ENCODE results near the gene TRAP1. TPM values are rescaled to one million over a fixed set of nuclear protein-coding genes. Genes with fewer than 3 reads are reported as not detected.

The TRAP1 gene
- polyA plus RNA-seq, 1 donor, result 175 TPM

- no peak for DNase-seq
These were observed 70.9 kb downstream of the TRAP1 start for GRCh38 chr16:3646348-3646920.

DNA sequence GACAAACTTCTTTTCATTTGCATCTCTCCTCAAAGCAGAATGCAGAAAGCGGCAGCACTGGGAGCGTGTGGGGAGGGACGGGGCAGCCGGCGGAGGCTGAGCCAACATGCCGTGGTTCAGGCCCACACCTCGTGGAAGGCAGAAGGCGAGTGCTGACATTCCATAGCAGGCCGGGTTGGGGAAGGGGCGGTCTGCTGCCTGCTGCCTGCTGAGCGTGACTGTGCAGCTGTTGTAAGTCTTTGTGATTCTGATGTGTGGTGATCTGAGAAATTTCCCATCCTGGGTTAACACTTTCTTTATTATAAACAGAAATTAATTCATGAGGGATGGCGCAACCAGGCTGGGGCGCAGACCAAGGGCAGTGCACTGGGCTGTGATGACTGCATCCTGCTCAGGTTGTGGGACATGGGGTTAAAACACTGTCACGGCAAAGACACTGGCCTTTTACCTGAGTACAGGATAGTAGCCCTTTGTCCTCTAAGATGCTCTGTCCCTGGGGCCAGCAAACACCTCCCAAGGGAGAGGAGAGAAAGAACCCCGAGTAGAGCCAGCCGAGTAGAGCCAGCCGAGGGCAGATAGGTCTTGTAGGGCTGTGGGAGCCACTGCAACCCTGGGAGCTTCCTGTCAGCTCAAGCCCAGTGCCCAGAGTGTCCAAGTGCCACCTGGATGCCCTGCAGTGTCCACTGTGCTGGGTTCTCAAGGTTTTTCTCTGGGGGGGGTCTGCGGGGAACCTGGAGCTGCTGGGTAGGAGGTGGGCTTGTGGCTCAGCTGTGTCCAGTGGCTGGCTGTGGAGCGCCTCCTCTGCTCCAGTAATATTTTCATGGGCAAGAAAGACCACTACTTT is 71.6 kb downstream of the TRAP1 start:
- DNase-seq, result no peak

DNA sequence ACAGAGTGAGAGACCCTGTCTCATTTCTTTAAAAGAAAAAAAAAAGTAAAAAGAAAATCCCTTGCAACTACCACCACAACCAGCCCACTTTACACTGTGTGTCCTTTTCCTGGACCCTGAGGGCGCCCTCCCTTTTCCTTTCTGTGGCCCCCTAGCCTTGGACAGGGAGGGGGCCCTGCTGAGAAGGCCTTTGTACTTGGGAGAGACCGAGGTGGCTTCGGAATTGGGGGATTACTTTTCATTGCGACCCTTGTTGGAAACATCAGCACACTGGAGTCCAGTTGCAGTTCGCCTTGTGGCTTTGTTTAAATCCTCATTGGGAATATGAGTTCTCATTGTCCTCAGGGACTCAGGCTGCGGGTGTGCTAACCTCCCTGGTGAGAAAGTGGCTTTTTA is 72.2 kb downstream of the TRAP1 start:
- no peak for DNase-seq

- no peak for DNase-seq
These were observed 74.1 kb downstream of the TRAP1 start for GRCh38 chr16:3643095-3643730.

DNA sequence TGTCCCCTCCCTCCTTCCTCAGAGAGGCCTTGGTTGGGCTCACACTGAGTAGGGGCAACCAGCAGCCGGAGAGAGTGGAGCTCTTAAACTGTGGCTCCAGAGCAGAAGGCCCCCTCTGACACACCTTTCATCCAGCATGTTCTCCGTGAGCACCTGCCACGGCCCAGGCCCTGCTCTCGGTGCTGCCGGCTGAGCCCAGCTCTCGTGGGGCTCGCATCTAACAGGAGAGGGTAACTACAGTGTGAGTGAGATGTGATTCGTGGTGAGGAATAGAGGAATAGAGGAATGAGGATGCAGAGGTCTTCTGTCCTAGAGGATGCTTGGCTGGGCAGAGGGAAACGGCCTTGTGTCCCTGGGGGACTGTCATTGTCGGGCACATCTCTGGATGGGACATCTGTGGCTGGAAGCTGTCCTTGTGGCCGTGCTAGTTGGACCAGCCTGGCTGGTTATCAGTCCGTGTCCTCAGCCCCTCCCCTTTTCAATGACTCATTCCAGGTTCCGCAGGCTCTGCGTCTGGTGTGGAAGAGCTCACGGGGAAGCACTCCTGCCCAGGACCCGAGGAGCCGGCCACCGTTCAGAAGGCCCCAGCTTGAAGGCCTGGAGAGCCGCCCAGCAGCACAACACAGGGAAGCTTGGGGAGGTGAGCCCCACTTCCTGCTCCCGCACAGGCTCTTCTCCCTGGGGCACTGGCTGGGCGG is 74.8 kb downstream of the TRAP1 start:
- no peak for DNase-seq

GRCh38 chr16:3641801-3642396 is 75.4 kb downstream of the TRAP1 start:
- no peak for DNase-seq

DNA sequence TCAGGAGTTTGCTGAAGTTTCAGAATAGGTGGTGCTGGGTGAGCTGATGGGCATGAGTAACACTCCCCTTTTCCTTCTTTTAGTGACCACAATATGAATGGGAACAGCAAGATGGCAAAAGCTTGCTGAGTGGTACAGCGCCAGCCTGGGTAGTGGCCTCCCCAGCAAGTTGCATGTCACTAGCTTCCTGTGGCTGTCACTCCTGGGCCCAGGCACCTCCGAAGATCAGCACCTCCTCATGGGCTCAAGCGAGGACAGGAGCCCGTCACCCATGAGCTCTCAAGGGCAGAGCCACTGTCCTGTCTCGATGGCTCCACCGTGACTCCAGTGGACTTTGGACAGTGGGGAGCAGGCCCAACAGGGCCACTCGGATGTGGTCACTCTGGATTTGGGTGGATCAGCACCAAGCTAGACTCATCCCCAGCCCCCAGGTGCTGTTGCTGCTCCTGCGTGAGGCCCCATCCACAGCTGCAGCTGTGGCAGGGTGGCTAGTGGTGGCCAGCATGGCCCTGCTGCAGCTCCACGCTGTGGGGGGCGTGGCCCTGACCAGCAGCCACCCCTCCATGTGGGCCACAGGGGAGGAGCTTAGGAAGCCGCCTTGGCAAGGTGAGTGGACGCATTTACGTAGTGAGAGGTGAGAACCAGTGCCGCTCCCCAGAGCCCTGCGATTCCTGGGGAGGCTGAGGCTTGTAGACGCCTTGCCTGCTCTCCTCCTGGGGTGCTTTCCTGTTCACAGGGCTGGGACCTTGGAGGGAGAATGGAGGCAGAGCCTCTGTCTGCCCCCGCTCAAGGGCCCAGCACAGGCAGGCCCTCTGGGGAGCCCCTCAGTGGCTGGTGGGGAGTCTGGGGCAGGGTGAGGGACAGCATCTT is 76.5 kb downstream of the TRAP1 start:
- DNase-seq, result no peak

- no peak for DNase-seq
These were observed 77.1 kb downstream of the TRAP1 start for GRCh38 chr16:3640207-3640606.

GRCh38 chr16:3638916-3639644 is 78.2 kb downstream of the TRAP1 start:
- DNase-seq, result no peak

DNA sequence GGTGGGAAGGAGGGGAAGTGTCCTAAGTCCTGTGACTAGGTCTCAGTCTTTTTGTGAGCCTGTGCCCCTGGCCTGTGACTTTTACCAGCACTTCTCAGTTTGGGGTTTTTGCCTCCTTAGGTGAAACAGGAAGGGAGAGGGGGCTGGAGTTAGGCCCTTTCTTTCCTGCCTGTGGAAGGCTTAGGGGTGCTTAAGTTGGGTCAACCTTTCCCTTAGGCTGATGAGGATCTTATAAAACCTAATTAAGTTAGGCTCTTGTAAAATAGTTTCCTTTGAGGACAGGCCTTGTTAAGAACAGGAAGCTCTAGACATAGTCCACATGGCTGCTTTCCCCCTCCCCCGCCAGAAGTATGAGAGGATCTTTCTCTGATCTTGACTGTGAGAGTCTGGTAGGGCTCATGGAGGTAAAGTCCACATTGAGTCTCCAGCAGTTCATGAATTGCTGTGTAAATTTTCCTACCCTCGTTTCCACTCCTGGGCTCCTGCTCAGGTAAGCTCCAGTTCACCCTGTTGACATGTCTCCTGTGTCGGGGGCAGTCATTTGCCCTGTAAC is 79.9 kb downstream of the TRAP1 start:
- no peak for DNase-seq

GRCh38 chr16:3625911-3626732 is 91.2 kb downstream of the TRAP1 start:
- DNase-seq, result no peak

GRCh38 chr16:3625331-3625730 is 92.0 kb downstream of the TRAP1 start:
- no peak for DNase-seq

DNA sequence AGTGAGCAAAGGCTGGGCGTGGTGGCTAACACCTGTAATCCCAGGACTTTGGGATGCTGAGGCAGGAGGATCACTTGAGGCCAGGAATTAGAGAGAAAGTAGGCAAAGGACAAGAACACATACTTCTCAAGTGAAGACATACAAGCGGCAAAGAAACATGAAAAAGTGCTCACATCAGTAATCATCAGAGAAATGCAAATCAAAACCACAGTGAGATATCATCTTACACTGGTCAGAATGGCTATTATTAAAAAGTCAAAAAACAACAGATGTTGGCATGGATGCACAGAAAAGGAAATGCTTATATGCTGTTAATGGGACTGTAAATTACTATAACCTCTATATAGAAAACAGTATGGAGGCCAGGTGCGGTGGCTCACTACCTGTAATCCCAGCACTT is 93.7 kb downstream of the TRAP1 start:
- DNase-seq, result no peak

GRCh38 chr16:3618769-3619141 is 98.6 kb downstream of the TRAP1 start:
- DNase-seq, result no peak

- no peak for DNase-seq
These were observed 104.5 kb downstream of the TRAP1 start for GRCh38 chr16:3612510-3613466.

DNA sequence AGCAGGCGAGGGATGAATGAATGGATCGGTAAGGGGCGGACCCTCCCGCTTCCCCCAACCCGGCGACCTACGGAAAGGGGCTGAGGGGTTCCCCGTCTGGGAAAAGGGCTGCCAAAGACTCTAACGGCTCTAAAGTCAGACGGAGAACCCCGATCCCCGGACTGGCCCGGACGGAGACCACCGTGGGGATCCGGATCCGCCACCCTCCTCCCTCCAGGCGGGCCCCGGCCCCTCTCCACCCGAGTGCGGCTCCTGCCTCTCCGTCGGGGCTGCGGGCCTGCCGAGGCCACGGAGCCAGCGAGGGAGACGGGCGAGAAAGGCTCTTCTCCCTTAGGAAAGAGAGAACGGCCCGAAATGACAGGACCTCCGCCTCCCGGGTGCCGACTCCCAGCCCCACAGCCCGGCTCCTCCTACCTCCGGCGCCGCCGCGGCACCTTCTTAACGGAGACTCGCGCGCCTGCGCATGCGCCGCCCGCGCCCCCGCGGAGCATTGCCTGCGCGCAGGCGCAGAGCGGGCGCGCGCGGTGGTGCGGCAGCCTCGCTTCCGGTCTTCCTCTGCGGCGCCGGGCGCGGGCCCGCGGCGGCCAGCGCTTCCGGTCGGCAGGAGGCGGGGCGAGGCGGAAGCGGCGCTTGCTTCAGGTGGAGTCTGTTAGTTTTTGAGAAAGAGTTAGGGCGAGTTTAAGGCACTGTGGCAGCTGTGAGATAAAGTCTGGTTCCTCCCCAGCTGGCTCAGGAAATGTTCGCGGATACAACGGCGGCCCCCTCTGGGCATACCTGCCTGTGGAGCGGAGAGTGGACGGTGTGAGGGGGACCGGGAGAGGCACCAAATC is 106.0 kb downstream of the TRAP1 start, which contains the start of gene SLX4:
SLX4 (minus strand) TSS at position 461 of the 830 bp plus-strand sequence. CDS start 2,642 bp downstream, outside the sequence.
- peak; percentile 98 for DNase-seq

- no peak for DNase-seq
These were observed 106.6 kb downstream of the TRAP1 start for GRCh38 chr16:3610698-3611145.

All from hindlimb muscle (tissue), 1 donor.